ENCODE data around the gene ZBTB2. TPM values are rescaled to one million over a fixed set of nuclear protein-coding genes. Genes with fewer than 3 reads are reported as not detected.

The ZBTB2 gene
- total and polyA plus RNA-seq, 2 of the 4 experiments (the other 2 are of a cell fraction) = 11.8 to 17.7 TPM

GRCh38 chr6:151324488-151324825 is 66.9 kb downstream of the ZBTB2 start:
- H4K5ac ChIP-seq (ENCODE audit: low read depth, low read length) = peak overlapping the region; percentile 53
- no peak overlapping the region for H2AK5ac ChIP-seq (ENCODE audit: low read depth, low read length)
- 0 out of 4 replicates have a peak overlapping the region, but pooled peaks of 1 of the 2 experiments have one; percentile 70 for H4K8ac ChIP-seq (ENCODE audit: low read depth in 2 of 2, low read length in 2 of 2)
- peak overlapping the region; percentile 57 for H3K4ac ChIP-seq (ENCODE audit: low read depth, low read length)
- H2AK9ac ChIP-seq (replicated peaks; ENCODE audit: low read depth, low read length, poor library complexity) = no peak overlapping the region
- TF ChIP-seq RCOR1 (IDR thresholded peaks at IDR 0.05; ENCODE audit: insufficient replicate concordance, low read length) (no peak), FOS (IDR thresholded peaks at IDR 0.05; ENCODE audit: low read depth, low read length) (no peak), POLR2A (IDR thresholded peaks at IDR 0.05; ENCODE audit: low read depth, low read length) (no peak), MAZ (IDR thresholded peaks at IDR 0.05; ENCODE audit: borderline replicate concordance, low read depth, low read length) (no peak), USF2 (IDR thresholded peaks at IDR 0.05; ENCODE audit: low read depth, low read length) (no peak), BHLHE40 (IDR thresholded peaks at IDR 0.05; ENCODE audit: low read depth, low read length) (no peak), CHD1 (IDR thresholded peaks at IDR 0.05; ENCODE audit: low read depth, low read length) (no peak), RFX5 (IDR thresholded peaks at IDR 0.05; ENCODE audit: low read depth, low read length) (no peak), CEBPB (IDR thresholded peaks at IDR 0.05; ENCODE audit: low read depth, low read length) (no peak), CTCF (conservative IDR thresholded peaks at IDR 0.05; ENCODE audit: low read depth, low read length) (no peak), SMC3 (IDR thresholded peaks at IDR 0.05; ENCODE audit: low read depth, low read length) (no peak), RAD21 (IDR thresholded peaks at IDR 0.05; ENCODE audit: low read length) (no peak), ELK1 (IDR thresholded peaks at IDR 0.05; ENCODE audit: borderline replicate concordance, low read depth, low read length) (no peak)
- dilution Hi-C loops (cut with HindIII; ENCODE audit: low sequenced_read_pairs, unreplicated experiment) (no loop called here), intact Hi-C loops (cut with micrococcal nuclease) (loop anchor here (1.0 to 2.0 kb wide), 5 partner anchors 83 to 432 kb away; no protein-coding TSS in a partner anchor), in situ Hi-C loops (cut with MboI; ENCODE audit: low sequenced_read_pairs) (loop anchor here (5.0 to 10.0 kb wide), 2 partner anchors 312 to 500 kb away; no protein-coding TSS in a partner anchor)
- peaks cover 6% of the 10 kb centered on the region; the same call in 1 of the 2 replicates for H3K4me1 ChIP-seq (ENCODE audit: control insufficient read depth, insufficient read depth, low read length)
- peak overlapping the region; percentile 80 for H2BK120ac ChIP-seq (ENCODE audit: low read depth, low read length)
- H3K9me3 ChIP-seq (ENCODE audit: control insufficient read depth, insufficient read depth, low read length) = no peaks in the 10 kb centered on the region
- no peaks in the 10 kb centered on the region for H4K20me1 ChIP-seq (ENCODE audit: insufficient read depth, low read length)
- no peak overlapping the region for H3K4me3 ChIP-seq (ENCODE audit: insufficient read depth, low read depth, low read length)
- H2AFZ ChIP-seq (replicated peaks; ENCODE audit: low read length, poor library complexity) = peak overlapping the region; percentile 81
- peak overlapping the region; percentile 62; the same call in 1 of the 2 replicates for H3K14ac ChIP-seq (replicated peaks; ENCODE audit: low read depth, low read length)
- H3K23ac ChIP-seq (ENCODE audit: low read depth, low read length) = no peak overlapping the region; the same call in 1 of the 2 replicates
- DNase-seq = no peak
- no peak overlapping the region; the same call in 1 of the 2 replicates for H3K56ac ChIP-seq (ENCODE audit: extremely low read depth, insufficient read depth, low read length)
- H2BK15ac ChIP-seq (ENCODE audit: low read depth, low read length) = peak overlapping the region; percentile 83; the same call in 2 of the 3 replicates
- H3K9me1 ChIP-seq (ENCODE audit: insufficient read depth, low read length) = no peaks in the 10 kb centered on the region
- no TSS peak for BruUV-seq (replicated peaks)
- H3K79me1 ChIP-seq (ENCODE audit: low read depth in 1 of 2, low read length in 2 of 2) = peaks cover 6 to 12% of the 10 kb centered on the region in 2 experiments; a peak in 3 of 4 replicates
- no CpG with 5 or more reads among the region's 6 CpGs for WGBS, 2 experiments (ENCODE audit: extremely low coverage in 2 of 2, insufficient read length in 1 of 2)
- no peaks in the 10 kb centered on the region for H3K27me3 ChIP-seq (ENCODE audit: control insufficient read depth, insufficient read depth, low read length)
- peak overlapping the region; percentile 33 for H3K9ac ChIP-seq (ENCODE audit: low read depth, low read length)
- ChIA-PET CTCF (interaction anchor here (0.5 to 4.4 kb wide), 29 partner anchors 10 to 507 kb away, joined by 3 to 56 read pairs (median 5); no protein-coding TSS in a partner anchor), POLR2A (ENCODE audit: unreplicated experiment) (no interaction called here)
- H3K4me2 ChIP-seq (ENCODE audit: low read depth, low read length) = peak overlapping the region; percentile 40
- peak overlapping the region; percentile 1 for H2BK5ac ChIP-seq (ENCODE audit: low read depth, low read length, poor library complexity, severe bottlenecking)
- peak overlapping the region; percentile 56; the same call in 1 of the 2 replicates for H4K91ac ChIP-seq (ENCODE audit: insufficient read depth, low read depth, low read length)
- peak overlapping the region; percentile 28 for H3K18ac ChIP-seq (ENCODE audit: low read depth, low read length)
- ATAC-seq (ENCODE audit: low read depth) = no peak; the same call in 1 of the 2 replicates
- H3K27ac ChIP-seq (ENCODE audit: insufficient read depth, low read length) = no peak overlapping the region
- peak overlapping the region; percentile 65; the same call in 1 of the 2 replicates for H2BK20ac ChIP-seq (ENCODE audit: low read depth, low read length)
- no peaks in the 10 kb centered on the region for H3K36me3 ChIP-seq (ENCODE audit: control insufficient read depth, insufficient read depth, low read length)

Data from IMR-90 (cell line).